Natural killer cell (primary cell): Measurements from ENCODE around the gene DNAH11. TPM values are rescaled to one million over a fixed set of nuclear protein-coding genes. Genes with fewer than 3 reads are reported as not detected.

Experiments used
- ATAC-seq, 3 donors: fragments of 150-1000 bp in 2 of 3; fragments of 200-7000 bp in 1 of 3; cut with Tn5 transposase; 1 replicate in 1 of 3; 2 replicates in 2 of 3; pipeline ENCODE4 v1.10.0; 2021; ENCODE audit warnings: mild to moderate bottlenecking in 2 of 3, moderate library complexity in 2 of 3
- DNase-seq, 2 donors: peaks; one replicate each; pipeline versions ENCODE4 v3.0.0 to v3.0.0-alpha.2; 2013 to 2021; ENCODE audit warnings: mixed read lengths in 1 of 2
- H3K27ac ChIP-seq: one replicate; pipeline ENCODE4 v1.5.1; 2013; ENCODE audit warnings: mild to moderate bottlenecking, low read length
- H3K27me3 ChIP-seq: one replicate; pipeline ENCODE4 v1.6.1; 2013; ENCODE audit warnings: low read length; ENCODE audit not compliant: control insufficient read depth, insufficient read depth
- H3K36me3 ChIP-seq: one replicate; pipeline ENCODE4 v1.6.1; 2013; ENCODE audit warnings: low read length; ENCODE audit not compliant: control insufficient read depth, insufficient read depth
- H3K4me1 ChIP-seq: one replicate; pipeline ENCODE4 v1.6.1; 2013; ENCODE audit warnings: low read length; ENCODE audit not compliant: control insufficient read depth, insufficient read depth
- H3K4me3 ChIP-seq: one replicate; pipeline ENCODE4 v1.5.1; 2013; ENCODE audit warnings: low read length
- H3K9me3 ChIP-seq: one replicate; pipeline ENCODE4 v1.6.1; 2013; ENCODE audit warnings: low read length; ENCODE audit not compliant: control insufficient read depth, insufficient read depth
- H3K27ac Mint-ChIP-seq, 2 donors: one replicate each; pipeline ENCODE4 v1.8.0; 2022; ENCODE audit warnings: mild to moderate bottlenecking in 2 of 2, mixed read lengths in 2 of 2, moderate library complexity in 1 of 2
- H3K27me3 Mint-ChIP-seq, 2 donors: one replicate each; pipeline ENCODE4 v1.8.0; 2022; ENCODE audit warnings: low read depth in 2 of 2, mixed read lengths in 2 of 2
- H3K36me3 Mint-ChIP-seq: one replicate; pipeline ENCODE4 v1.8.0; 2022; ENCODE audit warnings: mixed read lengths
- H3K4me1 Mint-ChIP-seq, 2 donors: one replicate each; pipeline ENCODE4 v1.8.0; 2022; ENCODE audit warnings: mixed read lengths in 2 of 2
- H3K4me3 Mint-ChIP-seq: one replicate; pipeline ENCODE4 v1.8.0; 2022; ENCODE audit warnings: mild to moderate bottlenecking, moderate library complexity, mixed read lengths
- H3K9me3 Mint-ChIP-seq, 2 donors: one replicate each; pipeline ENCODE4 v1.8.0; 2022; ENCODE audit warnings: mixed read lengths in 2 of 2
- CTCF ChIP-seq: fragments of 200-600 bp; IDR thresholded peaks from one replicate; pipeline ENCODE4 v1.8.0; 2022; ENCODE audit warnings: antibody characterized with exemption
- WGBS: methylation state at CpG from one replicate; pipeline ENCODE4 v1.1.7; 2013; ENCODE audit warnings: missing lambda C conversion rate; ENCODE audit not compliant: insufficient coverage; 5-methylcytosine and 5-hydroxymethylcytosine counted together
- intact Hi-C: fragments of 100-400 bp; cut with micrococcal nuclease; formaldehyde crosslinking; loops from one replicate; pipeline ENCODE4 v1.14.2; 2022
- total RNA-seq, 4 donors: library from RNA; stranded (reverse); fragments of 120-200 nt in 1 of 4; gene quantifications; one replicate each; pipeline versions ENCODE4 v1.2.3 to v1.2.4, GENCODE V29; 2013 to 2022

The DNAH11 gene
- total RNA-seq, 3 donors from 2014 or later (not counting 1 experiment from before 2014, with no cell fraction given): 0.09 to 0.48 (median 0.39) TPM

- no peaks in the 10 kb centered on the region for H3K9me3 Mint-ChIP-seq
- H3K27ac Mint-ChIP-seq: no peak overlapping the region
- Histone ChIP-seq H3K4me3 (no peak overlapping the region), H3K4me1 (no peaks in the 10 kb centered on the region), H3K36me3 (no peaks in the 10 kb centered on the region), H3K9me3 (no peaks in the 10 kb centered on the region), H3K27ac (no peak overlapping the region), H3K27me3 (peaks cover 2% of the 10 kb centered on the region)
- H3K27me3 Mint-ChIP-seq: peaks cover 16 to 68% of the 10 kb centered on the region in 2 donors
- H3K4me3 Mint-ChIP-seq: no peak overlapping the region
- no peak for ATAC-seq
- WGBS: 75% methylated on average over 4 of the region's 4 CpGs
- H3K36me3 Mint-ChIP-seq: no peaks in the 10 kb centered on the region
- TF ChIP-seq CTCF: no peak
- H3K4me1 Mint-ChIP-seq: peaks cover 0 to 5% of the 10 kb centered on the region in 2 donors
- intact Hi-C loops: no loop called here
- no peak for DNase-seq
Measured at GRCh38 chr7:21641546-21641945, 98.7 kb downstream of the DNAH11 start.

GRCh38 chr7:21642422-21642821 lies 99.6 kb downstream of the DNAH11 start:
- Mint-ChIP-seq H3K9me3 (no peaks in the 10 kb centered on the region), H3K36me3 (no peaks in the 10 kb centered on the region), H3K4me1 (peaks cover 0 to 5% of the 10 kb centered on the region in 2 donors), H3K27me3 (peaks cover 16 to 68% of the 10 kb centered on the region in 2 donors), H3K4me3 (no peak overlapping the region), H3K27ac (no peak overlapping the region)
- Histone ChIP-seq H3K4me3 (no peak overlapping the region), H3K4me1 (no peaks in the 10 kb centered on the region), H3K9me3 (no peaks in the 10 kb centered on the region), H3K27me3 (peaks cover 2% of the 10 kb centered on the region), H3K27ac (no peak overlapping the region), H3K36me3 (no peaks in the 10 kb centered on the region)
- no peak for ATAC-seq
- TF ChIP-seq CTCF: no peak
- intact Hi-C loops: no loop called here
- DNase-seq: no peak
- 87% methylated on average over 2 of the region's 4 CpGs for WGBS

- no peaks in the 10 kb centered on the region for H3K36me3 Mint-ChIP-seq
- Histone ChIP-seq H3K27me3 (no peaks in the 10 kb centered on the region), H3K4me1 (no peaks in the 10 kb centered on the region), H3K36me3 (no peaks in the 10 kb centered on the region), H3K27ac (no peak overlapping the region), H3K9me3 (no peaks in the 10 kb centered on the region), H3K4me3 (no peak overlapping the region)
- WGBS: 71% methylated on average over 1 of the region's 1 CpG
- H3K4me3 Mint-ChIP-seq: no peak overlapping the region
- intact Hi-C loops: no loop called here
- TF ChIP-seq CTCF: no peak
- no peaks in the 10 kb centered on the region for H3K4me1 Mint-ChIP-seq
- ATAC-seq (no peak), DNase-seq (no peak)
- H3K27ac Mint-ChIP-seq: no peak overlapping the region
- H3K9me3 Mint-ChIP-seq: no peaks in the 10 kb centered on the region
- H3K27me3 Mint-ChIP-seq: peaks cover 4 to 8% of the 10 kb centered on the region in 2 donors
Measured at GRCh38 chr7:21651697-21652096, 108.9 kb downstream of the DNAH11 start.

GRCh38 chr7:21653623-21654022 lies 110.8 kb downstream of the DNAH11 start:
- no peaks in the 10 kb centered on the region for H3K27me3 ChIP-seq
- 93% methylated on average over 3 of the region's 4 CpGs for WGBS
- no peaks in the 10 kb centered on the region for H3K36me3 ChIP-seq
- no peak overlapping the region for H3K27ac Mint-ChIP-seq
- no peak overlapping the region for H3K4me3 ChIP-seq
- no peaks in the 10 kb centered on the region for H3K9me3 ChIP-seq
- no peaks in the 10 kb centered on the region for H3K9me3 Mint-ChIP-seq
- no peaks in the 10 kb centered on the region for H3K4me1 Mint-ChIP-seq
- no peaks in the 10 kb centered on the region for H3K36me3 Mint-ChIP-seq
- DNase-seq: no peak
- no peak overlapping the region for H3K4me3 Mint-ChIP-seq
- H3K27ac ChIP-seq: no peak overlapping the region
- no peak for TF ChIP-seq CTCF
- H3K27me3 Mint-ChIP-seq: peaks cover 3 to 8% of the 10 kb centered on the region in 2 donors
- ATAC-seq: no peak
- H3K4me1 ChIP-seq: no peaks in the 10 kb centered on the region
- intact Hi-C loops: no loop called here
